GM19372 (cell line): ENCODE results near the gene PTPRK.

Experiments used
- ATAC-seq: cut with Tn5 transposase; IDR thresholded peaks from one replicate; pipeline ENCODE4 v1.9.1; 2021; ENCODE audit warnings: mild to moderate bottlenecking, low read depth, moderate library complexity; ENCODE audit not compliant: unreplicated experiment

The PTPRK gene

GRCh38 chr6:128520436-128521281 is at the start of gene PTPRK:
TSS of gene PTPRK (minus strand) at chr6:128520599. CDS start at chr6:128520358, 241 bp downstream.
- peak; percentile 88 for ATAC-seq

- no peak for ATAC-seq
These were observed 46.6 kb upstream of the PTPRK start for GRCh38 chr6:128567029-128567428.

GRCh38 chr6:128560966-128561365 is 40.6 kb upstream of the PTPRK start:
- no peak for ATAC-seq

GRCh38 chr6:128558924-128559323 is 38.5 kb upstream of the PTPRK start:
- no peak for ATAC-seq

GRCh38 chr6:128558021-128558420 is 37.6 kb upstream of the PTPRK start:
- peak; percentile 50 for ATAC-seq

GRCh38 chr6:128557081-128557480 is 36.7 kb upstream of the PTPRK start:
- ATAC-seq: no peak

- no peak for ATAC-seq
These were observed 33.9 kb upstream of the PTPRK start for GRCh38 chr6:128554302-128554701.

GRCh38 chr6:128541261-128541660 is 20.9 kb upstream of the PTPRK start:
- no peak for ATAC-seq

- ATAC-seq: no peak
These were observed 18.4 kb upstream of the PTPRK start for GRCh38 chr6:128538763-128539162.

GRCh38 chr6:128532827-128533226 is 12.4 kb upstream of the PTPRK start:
- no peak for ATAC-seq

GRCh38 chr6:128532136-128532535 is 11.7 kb upstream of the PTPRK start:
- ATAC-seq: no peak

GRCh38 chr6:128531696-128532095 is 11.3 kb upstream of the PTPRK start:
- ATAC-seq: no peak

GRCh38 chr6:128528241-128528640 is 7.8 kb upstream of the PTPRK start:
- no peak for ATAC-seq

GRCh38 chr6:128527375-128527774 is 7.0 kb upstream of the PTPRK start:
- no peak for ATAC-seq

- ATAC-seq: no peak
These were observed 5.9 kb upstream of the PTPRK start for GRCh38 chr6:128526152-128526914.

- ATAC-seq: no peak
These were observed 5.0 kb upstream of the PTPRK start for GRCh38 chr6:128525406-128525805.

- no peak for ATAC-seq
These were observed 858 bp upstream of the PTPRK start for GRCh38 chr6:128521282-128521632.

- ATAC-seq: peak; percentile 21
These were observed 416 bp downstream of the PTPRK start for GRCh38 chr6:128519931-128520435.

- ATAC-seq: no peak
These were observed 1.1 kb downstream of the PTPRK start for GRCh38 chr6:128519132-128519930.

- no peak for ATAC-seq
These were observed 1.8 kb downstream of the PTPRK start for GRCh38 chr6:128518434-128519131.
